GM19467 (cell line): ENCODE measurements around the gene GPD1L.

ENCODE experiments used
- ATAC-seq: cut with Tn5 transposase; IDR thresholded peaks from one replicate; pipeline ENCODE4 v1.9.1; 2021; ENCODE audit warnings: mild to moderate bottlenecking, moderate library complexity; ENCODE audit not compliant: unreplicated experiment

GPD1L gene

DNA sequence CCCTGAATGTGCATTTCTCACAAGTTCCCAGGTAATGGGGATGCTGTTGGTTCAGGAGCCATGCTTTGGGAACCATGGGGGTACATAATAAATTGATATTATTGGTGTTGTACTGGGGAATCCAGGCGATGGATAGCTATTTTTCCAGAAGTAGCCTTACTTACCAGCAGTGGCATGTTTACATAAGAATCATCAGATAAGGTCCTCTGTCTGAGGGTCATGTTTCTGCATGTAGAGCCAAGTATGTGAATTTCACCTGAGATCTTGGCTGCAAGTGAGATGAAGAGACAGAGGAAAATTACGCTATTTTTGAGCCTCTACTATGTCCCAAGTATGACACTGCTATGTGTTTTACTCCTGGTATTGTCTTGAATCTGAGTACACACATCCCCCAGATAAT is 26.3 kb downstream of the GPD1L start:
- ATAC-seq = no peak

- no peak for ATAC-seq
Measured at GRCh38 chr3:32136703-32137102, 30.3 kb downstream of the GPD1L start.

DNA sequence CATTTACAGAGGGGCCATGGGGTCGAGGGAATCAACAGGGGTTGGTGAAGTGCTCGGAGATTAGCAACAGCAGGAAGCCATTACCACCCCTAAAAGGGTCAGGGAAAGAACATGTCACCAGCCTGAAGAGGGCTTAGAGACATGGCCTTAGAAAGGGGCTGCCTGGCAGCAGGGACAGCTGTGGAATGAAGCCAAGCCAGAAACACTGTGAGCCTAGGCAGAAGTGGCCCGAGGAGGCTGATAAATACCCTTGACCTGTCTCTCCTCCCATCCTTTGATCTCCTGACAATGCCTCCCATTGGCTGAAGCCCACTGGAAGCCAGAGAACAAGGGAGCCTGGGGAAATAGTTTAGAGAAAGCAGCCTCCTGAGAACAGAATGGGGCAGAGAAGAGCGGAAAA is 31.4 kb downstream of the GPD1L start:
- ATAC-seq = no peak

DNA sequence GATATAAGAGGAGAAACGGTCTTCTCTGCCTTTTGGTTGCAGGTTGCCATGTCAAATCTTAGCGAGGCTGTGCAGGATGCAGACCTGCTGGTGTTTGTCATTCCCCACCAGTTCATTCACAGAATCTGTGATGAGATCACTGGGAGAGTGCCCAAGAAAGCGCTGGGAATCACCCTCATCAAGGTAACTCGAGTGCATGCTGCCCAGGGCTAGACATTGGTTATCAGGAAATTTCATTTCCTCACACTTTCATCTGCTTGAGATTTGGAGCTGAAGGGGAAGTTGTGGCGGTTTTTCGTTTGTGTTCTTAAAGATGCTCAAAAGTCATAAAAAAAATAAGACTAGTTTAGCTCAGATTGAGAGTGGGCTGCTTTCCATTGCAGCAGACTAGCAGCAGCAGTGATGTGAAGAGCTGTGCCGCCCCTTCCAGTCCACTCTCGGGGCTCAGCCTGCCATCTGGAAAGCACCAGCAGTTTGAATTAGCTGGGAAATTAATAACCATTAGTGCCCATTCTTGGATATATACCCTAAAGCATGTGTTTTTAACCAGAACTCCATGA is 32.2 kb downstream of the GPD1L start:
- ATAC-seq = no peak

GRCh38 chr3:32140943-32141342 is 34.5 kb downstream of the GPD1L start:
- no peak for ATAC-seq

DNA sequence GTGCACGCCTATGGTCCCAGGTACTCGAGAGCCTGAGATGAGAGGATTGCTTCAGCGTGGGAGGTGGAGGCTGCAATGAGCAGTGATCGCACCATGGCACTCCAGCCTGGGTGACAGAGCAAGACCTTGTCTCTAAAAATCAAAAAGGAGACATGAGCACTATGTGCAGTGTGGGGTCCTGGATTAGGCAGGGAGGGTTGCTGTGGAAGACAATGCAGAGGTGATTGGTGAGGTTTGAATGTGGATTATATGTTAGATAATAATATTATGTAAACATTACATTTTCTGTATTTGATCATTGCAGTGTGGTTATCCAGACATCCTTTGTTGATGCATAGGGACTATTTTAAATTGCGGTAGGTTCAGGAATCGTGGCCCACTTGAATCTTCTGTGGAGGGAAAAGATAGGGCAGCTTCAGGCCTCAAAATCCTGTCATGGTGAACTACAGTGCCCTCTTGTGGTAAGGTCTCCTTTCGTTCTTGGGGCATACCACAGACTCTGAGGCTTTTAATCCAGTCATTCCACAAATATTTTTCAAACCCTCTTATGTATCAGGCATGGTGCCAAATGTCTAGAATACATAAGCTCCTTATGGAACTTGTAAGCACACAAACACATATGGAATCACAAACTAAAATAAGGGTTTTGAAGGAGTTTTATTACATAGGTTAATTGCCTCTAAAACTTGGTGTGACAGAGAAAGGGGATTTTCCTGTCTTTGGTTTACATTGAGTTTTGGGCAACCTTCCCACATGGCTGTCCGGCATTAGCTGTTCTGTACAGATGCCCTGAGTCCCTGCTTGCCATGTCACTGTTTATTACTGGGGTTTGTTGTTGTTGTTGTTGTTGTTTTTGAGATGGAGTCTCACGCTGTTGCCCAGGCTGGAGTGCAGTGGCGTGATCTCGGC is 37.7 kb downstream of the GPD1L start:
- ATAC-seq = peak; percentile 76

DNA sequence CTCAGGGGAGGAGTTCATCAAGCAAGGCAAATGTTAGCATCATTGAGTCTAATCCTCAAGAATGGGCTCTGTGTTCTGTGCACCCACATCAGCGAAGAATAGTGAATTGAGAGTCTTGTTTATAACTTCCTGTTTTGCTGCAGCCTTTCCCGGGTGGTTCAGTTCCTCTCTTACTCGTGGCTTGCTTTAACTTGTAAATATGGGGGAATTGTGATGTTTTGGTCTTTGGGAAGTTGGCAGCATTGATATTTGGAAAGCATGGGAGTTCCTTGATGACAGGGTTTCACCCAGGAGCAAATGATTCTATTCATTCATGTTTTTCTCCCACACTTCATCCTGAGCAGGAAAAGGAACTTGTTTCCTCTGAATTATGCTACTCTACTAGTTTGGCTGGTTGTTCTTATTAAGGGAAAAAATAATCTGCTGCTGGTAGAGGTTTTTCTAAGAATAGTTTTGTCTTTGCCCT is 40.4 kb downstream of the GPD1L start:
- no peak for ATAC-seq

GRCh38 chr3:32147509-32147908 is 41.1 kb downstream of the GPD1L start:
- ATAC-seq = no peak

GRCh38 chr3:32147933-32148332 is 41.5 kb downstream of the GPD1L start:
- ATAC-seq = no peak

- no peak for ATAC-seq
Measured at GRCh38 chr3:32148351-32148750, 41.9 kb downstream of the GPD1L start.

DNA sequence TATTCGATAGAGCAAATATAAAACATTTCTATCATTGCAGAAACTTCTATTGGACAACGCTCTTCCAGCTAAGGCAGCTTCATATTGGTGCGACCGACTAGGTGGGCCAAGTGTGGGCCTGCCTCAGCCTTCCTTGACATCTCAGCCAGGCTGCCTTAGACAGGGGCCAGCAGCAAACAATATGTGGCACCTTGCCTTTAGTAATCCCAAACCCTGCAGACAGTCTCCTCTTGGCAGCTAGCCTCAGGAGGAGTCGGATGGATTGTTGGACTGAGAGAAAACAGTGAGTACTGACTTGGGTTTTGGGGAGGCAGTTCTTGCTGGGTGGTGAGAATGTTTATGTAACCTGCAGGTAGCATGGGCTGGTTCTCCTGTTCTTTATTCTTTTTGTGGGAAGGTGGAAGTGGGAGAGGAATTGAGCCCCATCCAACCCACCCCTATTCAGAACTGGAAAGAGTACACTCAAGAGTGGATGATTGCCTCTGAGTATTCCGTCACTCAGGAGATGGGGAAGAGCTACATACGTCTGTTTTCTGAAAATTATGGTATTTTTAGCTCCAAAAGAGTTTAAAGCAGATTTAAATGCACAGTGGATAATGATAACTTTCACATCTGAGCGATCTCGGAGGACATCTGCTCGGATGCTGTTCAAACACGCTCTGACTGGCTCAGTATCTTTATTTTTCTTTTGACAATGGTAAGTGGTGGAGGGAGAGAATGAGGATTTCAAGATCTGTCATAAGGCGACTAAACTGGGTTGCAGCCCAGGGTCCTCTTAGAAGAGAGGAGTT is 47.2 kb downstream of the GPD1L start:
- ATAC-seq = no peak

DNA sequence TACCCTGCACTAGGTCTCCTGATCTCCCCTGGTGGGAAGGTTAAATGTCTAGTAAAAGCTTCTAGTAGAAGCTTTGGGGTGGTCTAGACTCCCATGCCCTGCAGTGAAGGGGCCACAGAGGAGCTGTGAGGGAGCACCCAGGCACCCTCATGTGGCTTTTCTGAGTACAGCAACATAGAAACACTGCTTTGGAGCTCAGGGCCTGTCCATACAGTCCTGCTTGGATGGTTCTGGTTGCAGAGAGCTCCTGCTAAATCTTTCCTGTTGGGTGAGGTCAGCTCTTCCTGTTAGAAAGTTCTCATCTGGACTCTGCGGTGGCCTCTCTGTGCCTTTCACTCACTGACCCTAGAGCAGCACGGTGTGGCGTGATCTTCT is 47.8 kb downstream of the GPD1L start:
- ATAC-seq = no peak

DNA sequence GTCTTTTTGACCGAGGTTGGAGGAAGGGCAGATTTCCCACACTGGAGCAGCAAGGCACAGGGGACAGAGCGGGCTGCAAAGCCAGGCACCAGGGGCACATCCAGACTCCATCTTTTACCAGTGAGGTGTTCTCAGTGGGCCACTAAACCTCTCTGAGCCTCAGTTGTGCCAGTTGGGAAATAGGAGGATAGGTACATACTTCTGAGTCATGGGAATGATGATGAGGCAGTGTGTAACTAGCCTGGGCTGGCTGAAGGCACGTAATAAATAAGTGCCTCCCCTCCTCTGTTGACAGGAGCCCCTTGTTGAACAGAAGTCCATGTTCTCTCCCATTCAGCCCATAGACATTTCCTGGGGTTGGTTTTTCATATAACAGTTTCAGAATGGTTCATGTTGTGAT is 48.7 kb downstream of the GPD1L start:
- ATAC-seq = no peak

- ATAC-seq = no peak
Measured at GRCh38 chr3:32157600-32158264, 51.3 kb downstream of the GPD1L start.

- no peak for ATAC-seq
Measured at GRCh38 chr3:32160706-32161214, 54.3 kb downstream of the GPD1L start.

- no peak for ATAC-seq
Measured at GRCh38 chr3:32165442-32165841, 59.0 kb downstream of the GPD1L start.

GRCh38 chr3:32166654-32167053 is 60.2 kb downstream of the GPD1L start:
- no peak for ATAC-seq

GRCh38 chr3:32172420-32172819 is 66.0 kb downstream of the GPD1L start:
- ATAC-seq = no peak

GRCh38 chr3:32175607-32176197 is 69.3 kb downstream of the GPD1L start:
- no peak for ATAC-seq

DNA sequence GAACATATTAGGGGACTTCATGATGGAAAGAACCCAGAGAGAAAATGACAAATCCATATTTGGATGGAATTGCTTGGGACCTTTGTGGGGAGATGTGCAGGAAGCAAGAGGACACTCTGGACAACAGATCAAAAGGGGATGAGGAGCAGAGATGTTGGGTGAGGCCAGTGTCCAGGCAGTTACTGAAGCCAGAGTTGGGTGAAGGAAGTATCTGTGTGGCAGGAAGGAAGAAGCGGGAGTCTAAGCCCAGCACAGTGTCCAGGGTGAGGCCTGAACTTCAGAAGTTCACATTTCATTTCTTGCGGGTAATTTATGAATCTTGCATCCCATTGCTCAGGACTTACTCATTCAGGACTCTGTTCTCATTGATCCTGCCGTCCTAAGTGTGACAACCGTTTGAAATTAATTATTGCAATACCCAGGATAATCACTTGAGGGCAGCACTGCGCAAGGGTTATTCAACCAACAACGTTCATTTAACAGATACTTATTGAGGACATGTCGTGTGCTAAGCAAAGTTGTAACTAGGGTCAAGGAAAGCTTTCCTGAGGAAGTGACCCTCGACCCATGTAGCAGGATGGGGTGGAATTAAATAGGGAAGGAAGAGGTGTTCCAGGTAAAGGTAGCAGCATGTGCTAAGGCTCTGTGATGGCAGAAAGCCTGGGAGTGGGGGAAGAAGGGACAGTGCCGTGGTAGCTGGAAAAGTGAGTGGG is 70.7 kb downstream of the GPD1L start:
- peak; percentile 28 for ATAC-seq
